Stromal cell of bone marrow (primary cell): Measurements from ENCODE around the gene TNRC6A.
"Not testable (repeated sequence)": the region's sequence is repeated elsewhere in the genome, so short reads cannot be mapped to it uniquely, and the experiment has no call there.

Experiments
- DNase-seq: peaks from one replicate; pipeline ENCODE4 v3.0.0-alpha.2; 2012; ENCODE audit warnings: low read depth

The TNRC6A gene

GRCh38 chr16:24729243-24729950 is at the start of gene TNRC6A:
TSS of gene TNRC6A (plus strand) at chr16:24729651. CDS start at chr16:24729842, 191 bp downstream.
- DNase-seq = peak; percentile 85

- DNase-seq = no peak
Observed at GRCh38 chr16:24681793-24682192, 47.7 kb upstream of the TNRC6A start.

DNA sequence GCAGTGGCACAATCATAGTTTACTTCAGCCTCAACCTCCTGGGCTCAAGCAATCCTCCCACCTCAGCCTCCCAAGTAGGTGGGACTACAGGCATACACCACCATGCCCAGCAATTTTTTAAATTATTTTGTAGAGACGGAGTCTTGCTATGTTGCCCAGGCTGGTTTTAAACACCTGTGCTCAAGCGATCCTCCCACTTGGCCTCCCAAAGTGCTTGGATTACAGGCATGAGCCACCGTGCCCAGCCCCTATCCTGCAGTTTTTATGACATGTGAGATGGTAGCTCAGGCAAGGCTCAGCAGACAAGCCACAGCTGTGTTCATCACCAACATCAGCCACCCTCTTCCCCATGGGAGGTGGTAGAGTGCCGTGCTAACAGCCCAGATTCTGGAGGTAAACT is 46.2 kb upstream of the TNRC6A start:
- DNase-seq = no peak

DNA sequence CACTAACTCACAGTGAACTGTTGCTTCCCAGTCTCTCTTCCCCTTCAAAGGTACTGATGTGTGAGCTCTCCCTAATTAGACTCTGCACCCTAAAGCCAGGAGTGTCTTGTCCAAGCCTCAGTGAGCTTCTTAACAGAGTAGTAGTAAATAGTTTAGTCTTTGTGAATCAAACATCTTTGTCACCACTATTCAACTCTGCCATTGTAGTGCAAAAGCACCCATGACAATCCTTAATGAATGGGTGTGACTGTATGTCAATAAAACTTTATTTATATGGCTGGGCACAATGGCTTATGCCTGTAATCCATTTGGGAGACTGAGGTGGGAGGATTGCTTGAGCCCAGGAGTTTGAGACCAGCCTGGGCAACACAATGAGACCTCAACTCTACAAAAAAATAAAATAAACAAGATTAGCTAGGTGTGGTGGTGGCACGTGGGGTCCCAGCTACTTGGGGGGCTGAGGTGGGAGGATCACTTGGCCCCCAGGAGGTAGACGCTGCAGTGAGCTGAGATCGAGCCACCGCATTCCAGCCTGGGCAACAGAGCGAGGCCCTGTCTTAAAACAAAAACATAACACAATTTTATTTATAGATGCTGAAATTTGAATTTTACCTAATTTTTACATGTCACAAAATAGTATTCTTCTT is 45.5 kb upstream of the TNRC6A start:
- DNase-seq = no peak

DNA sequence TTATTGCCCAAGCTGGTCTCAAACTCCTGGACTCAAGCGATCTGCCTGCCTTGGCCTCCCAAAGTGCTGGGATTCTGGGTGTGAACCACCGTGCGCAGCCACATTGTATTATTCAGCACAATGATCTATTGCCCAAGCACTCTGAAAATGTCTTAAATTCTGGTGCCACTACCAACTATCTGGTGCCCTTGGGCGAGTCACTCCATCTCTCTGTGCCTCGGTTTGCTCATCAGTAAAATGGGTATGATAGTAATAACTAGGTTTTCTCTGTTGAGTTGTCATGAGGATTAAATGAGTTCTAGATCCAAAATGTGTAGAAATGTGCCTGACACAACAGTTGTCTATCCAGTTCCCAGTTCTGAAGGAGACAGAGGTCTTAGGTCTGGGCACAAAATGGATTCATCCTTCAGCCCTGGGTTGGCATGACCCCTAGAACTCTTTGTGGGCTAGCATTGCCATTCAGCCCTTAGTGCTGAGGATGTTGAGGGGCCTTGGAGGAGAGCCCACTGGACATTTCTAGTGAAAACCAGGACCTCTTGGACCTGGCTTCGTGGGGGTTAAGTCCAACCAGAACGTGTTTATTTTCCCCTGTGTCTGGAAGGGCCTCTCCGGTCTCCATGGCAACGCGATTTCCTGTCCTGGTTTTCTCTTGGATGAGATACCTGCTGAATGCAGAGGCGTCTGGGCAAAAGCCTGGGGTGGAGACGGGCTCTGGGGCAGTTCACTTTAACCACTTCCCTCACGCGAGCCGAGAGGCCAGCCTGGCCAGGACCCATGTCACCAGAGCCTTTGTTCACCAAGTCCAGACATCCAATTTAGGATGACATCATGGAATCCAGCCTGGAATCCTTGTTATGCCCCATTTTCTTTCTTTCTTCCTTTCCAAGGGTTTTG is 43.7 kb upstream of the TNRC6A start:
- peak; percentile 43 for DNase-seq

GRCh38 chr16:24686678-24687077 is 42.8 kb upstream of the TNRC6A start:
- DNase-seq = no peak

DNA sequence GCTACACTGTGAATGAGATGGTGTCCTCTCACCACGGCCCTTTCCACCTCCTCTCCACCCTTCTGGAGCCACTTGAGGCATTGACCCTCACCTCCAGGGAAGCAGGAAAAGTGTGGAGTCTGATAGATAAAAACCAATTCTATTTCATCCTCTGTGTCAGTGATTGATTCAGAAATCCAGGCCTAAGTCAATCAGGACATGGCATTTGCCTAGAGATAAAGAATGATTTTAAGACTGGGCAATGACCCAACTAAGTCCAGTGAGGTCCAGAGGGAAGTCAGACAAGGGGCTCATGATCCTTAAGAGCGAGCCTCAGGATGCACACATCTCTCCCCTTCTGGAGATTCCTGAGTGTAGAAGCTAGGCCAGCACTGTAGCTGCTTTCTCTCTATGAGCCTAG is 41.1 kb upstream of the TNRC6A start:
- DNase-seq = no peak

DNA sequence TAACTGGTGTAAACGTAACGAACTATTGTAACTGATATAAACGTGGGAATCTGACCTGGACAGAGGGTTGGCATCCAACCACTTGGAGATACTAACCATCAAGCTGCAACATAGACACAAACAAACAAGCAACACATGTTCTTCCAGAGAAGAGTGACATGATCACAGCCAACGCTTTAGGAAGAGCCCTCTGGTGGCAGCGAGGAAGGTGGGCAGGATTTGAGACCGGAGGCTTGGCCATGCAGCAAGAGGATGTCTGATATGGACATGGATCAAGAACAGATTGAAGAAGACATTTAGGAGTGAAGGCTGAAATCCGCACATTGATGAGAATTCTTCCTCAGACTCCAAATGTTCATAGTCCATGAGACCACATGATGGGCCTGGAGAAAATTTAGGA is 40.3 kb upstream of the TNRC6A start:
- peak; percentile 18 for DNase-seq

- DNase-seq = no peak
Observed at GRCh38 chr16:24692854-24693253, 36.6 kb upstream of the TNRC6A start.

DNA sequence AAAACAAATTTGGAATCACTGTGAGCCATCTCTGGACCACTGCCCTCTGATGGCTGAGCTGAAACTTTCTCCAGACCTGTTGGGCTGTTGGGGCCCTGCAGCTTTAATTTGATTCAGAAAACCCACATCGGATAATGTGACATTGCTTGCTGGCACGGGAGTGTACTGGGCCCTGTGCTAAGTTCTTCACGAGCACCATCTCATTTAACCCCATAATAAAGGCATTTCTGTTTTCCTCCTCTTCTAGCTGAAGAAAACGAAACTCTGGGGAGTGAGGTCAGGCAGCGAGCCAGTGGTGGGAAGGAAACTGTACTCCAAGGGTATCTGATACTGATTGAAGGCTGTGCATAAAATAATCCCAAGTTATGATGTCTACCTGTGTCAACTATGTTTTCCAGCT is 34.5 kb upstream of the TNRC6A start:
- DNase-seq = peak; percentile 4

DNA sequence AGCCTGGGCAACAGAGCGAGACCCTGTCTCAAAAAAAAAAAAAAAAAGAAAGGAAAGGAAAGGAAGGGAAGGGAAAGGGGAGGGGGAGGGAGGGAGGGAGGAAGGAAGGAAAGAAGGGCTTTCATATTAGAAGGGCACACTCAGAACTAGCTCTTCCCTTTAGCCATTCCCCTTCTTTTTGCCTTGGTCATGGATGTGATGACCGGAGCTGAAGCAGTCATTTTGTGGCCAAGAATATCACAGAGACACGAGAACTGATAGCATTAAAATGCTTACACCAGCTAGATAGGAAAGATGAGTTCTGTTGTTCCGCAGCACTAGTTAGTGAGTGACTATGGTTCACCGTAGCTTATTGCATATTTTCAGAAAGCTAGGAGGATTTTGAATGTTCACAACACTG is 32.8 kb upstream of the TNRC6A start:
- DNase-seq = no peak

DNA sequence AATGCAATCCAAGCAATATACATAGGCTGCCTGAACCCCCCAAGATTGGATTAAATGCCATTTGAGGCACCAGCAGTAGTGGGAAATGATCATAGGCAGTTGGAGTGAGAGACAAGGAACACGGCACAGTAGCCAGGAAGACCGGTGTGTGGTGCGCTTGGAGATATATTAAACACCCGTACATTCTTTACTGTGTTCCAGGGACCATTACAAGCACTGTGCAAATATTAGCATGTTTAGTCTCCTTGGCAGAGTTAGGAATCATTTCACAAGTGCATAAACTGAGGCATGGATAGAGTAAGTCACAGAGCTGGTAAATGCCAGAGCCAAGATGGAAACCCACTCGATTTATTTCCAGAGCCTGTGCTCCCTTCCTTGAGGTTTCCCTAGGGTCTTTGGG is 31.1 kb upstream of the TNRC6A start:
- no peak for DNase-seq

DNA sequence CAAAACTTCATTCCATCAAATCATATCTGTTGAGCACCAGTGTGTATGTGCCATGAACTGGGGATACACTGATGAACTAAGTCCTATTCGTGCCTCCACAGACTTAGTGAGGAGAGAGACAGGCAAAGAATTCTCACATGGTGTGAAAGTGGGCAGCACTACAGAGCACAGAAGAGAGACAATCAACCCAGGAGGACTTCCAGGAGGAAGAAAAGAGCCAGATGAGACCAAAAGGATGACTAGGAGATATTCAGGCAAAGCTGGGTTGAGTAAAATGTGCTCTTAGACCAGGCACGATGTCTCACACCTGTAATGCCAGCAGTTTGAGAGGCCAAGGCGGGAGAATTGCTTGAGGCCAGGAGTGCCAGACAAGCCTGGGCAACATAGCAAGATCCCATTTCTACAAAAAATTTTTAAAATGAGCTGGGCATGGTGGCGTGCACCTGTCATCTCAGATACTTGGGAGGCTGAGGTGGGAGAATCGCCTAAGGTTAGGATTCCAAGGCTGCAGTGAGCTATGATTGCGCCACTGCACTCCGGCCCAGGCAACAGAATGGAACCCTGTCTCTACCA is 30.2 kb upstream of the TNRC6A start:
- no peak for DNase-seq

GRCh38 chr16:24700549-24701392 is 28.7 kb upstream of the TNRC6A start:
- DNase-seq = peak; percentile 98

- DNase-seq = peak; percentile 52
Observed at GRCh38 chr16:24701521-24701951, 27.9 kb upstream of the TNRC6A start.

GRCh38 chr16:24707760-24708159 is 21.7 kb upstream of the TNRC6A start:
- DNase-seq = not testable (repeated sequence)

DNA sequence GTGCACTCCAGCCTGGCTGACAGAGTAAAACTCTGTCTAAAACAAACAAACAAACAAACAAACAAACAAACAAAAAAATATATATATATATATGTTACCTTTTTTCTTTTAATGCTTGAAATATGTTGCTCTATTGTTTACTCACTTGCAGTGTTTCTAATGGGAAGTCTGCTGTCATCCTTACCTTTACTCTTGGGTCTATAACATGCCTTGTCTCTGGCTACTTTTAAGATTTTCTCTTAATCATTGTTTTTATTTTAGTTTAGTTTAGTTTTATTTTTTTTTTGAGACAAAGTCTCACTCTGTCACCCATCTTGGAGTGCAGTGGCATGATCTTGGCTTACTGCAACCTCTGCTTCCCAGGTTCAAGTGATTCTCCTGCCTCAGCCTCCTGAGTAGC is 16.1 kb upstream of the TNRC6A start:
- DNase-seq = no peak

DNA sequence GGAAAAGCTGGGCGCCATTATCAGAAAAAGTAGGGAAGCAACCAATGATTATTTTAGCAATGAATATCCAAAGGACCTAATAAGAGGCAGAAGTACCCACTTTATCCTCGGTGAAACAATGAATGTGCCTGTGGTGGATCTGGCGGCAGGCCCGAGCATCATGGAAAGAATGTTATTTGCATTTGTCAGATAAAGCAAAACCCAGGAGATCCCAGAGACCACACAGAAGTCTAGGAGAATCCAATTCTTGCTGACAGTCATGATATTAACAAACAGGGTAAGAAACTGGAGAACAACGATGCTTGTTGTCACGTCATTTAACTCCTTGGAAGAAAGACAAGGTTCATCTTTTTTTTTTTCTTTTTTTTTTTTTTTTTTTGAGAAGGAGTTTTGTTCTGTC is 12.0 kb upstream of the TNRC6A start:
- no peak for DNase-seq

- no peak for DNase-seq
Observed at GRCh38 chr16:24718967-24719521, 10.4 kb upstream of the TNRC6A start.

- DNase-seq = no peak
Observed at GRCh38 chr16:24721830-24722238, 7.6 kb upstream of the TNRC6A start.

DNA sequence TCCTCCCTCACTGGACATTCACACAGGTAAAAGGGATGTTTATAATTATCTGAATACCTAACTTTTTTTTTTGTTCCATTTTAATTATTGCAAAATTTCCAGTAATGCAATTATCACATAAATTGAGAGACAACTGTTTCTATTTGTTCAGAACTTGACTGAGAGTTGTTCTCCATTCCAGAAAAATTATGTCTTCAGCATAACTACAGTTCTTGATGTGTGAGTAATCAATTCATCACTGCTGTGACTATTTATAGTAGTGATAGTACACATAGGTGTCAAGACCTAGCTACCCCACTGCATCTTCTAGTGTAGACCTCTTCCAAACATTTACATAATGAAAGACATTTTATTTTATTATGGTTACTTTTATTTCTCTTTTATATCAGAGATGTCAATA is 5.8 kb upstream of the TNRC6A start:
- DNase-seq = no peak
